CD4-positive, alpha-beta T cell treated with Interleukin-4 for 4 hours (primary cell): ENCODE results near the gene LRRC55.

Experiments
- DNase-seq: peaks from one replicate; pipeline ENCODE4 v3.0.0-alpha.2; 2020

Gene LRRC55

DNA sequence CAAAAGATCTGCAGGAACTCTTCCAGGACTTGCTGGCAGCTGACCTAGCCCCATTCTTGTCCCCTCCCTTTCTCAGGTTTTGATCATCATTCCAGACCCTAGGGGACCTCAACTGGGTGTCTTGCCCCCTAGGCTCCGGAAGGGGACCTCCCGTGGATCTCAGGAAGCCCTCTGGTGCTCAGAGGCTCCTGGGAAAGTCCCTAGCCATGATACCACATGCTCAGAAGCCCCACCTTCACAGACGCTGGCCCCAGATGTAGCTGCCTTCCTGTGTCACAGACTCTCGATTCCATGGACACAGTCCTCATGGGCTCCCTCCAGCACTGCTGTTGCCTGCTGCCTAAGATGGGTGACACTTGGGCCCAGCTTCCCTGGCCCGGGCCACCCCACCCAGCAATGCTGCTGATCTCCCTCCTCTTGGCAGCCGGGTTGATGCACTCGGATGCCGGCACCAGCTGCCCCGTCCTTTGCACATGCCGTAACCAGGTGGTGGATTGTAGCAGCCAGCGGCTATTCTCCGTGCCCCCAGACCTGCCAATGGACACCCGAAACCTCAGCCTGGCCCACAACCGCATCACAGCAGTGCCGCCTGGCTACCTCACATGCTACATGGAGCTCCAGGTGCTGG, at the start of gene LRRC55:
TSS of gene LRRC55 (plus strand) at position 276 of the 628 bp plus-strand sequence. CDS start at position 346, 70 bp downstream.
- DNase-seq: no peak

- no peak for DNase-seq
Observed at GRCh38 chr11:57133366-57134038, 48.3 kb upstream of the LRRC55 start.

DNA sequence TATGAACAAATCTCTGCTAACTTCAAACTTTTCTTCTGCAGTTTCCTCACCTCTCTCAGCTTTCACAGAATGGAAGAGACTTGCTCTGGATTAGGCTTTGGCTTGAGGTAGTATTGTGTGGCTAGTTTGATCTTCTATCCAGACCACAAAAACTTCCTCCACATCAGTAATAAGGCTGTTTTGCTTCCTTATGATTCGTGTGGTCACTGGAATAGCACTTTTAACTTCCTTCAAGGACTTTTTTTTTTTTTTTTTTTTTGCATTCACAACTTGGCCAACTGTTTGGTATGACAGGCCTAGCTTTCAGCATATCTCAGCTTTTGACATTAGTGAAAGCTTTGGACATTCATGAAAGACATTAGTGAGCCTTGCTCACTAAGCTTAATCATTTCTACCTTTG, 47.5 kb upstream of the LRRC55 start:
- no peak for DNase-seq

- no peak for DNase-seq
Observed at GRCh38 chr11:57135020-57135751, 46.6 kb upstream of the LRRC55 start.

GRCh38 chr11:57140568-57140967, 41.2 kb upstream of the LRRC55 start:
- no peak for DNase-seq

DNA sequence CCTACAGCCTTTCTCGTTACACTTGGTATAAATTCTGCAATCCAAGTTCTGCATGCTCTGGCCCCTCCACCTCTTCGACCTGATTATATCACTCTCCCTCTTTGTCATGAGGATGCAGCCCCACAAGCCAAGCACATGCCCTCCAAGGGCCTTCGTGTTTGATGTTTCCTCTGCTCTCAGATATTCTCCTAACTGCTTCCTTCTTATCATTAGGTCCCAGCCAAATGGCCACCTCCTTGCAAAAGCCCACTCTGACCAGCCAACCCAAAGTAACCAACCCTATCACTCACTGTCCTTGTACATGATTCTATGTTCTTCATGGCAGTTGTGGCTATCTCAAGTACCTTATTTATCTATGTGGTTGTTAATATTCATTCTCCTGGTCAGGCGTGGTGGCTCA, 38.3 kb upstream of the LRRC55 start:
- DNase-seq: no peak

GRCh38 chr11:57144075-57144474, 37.7 kb upstream of the LRRC55 start:
- no peak for DNase-seq

DNA sequence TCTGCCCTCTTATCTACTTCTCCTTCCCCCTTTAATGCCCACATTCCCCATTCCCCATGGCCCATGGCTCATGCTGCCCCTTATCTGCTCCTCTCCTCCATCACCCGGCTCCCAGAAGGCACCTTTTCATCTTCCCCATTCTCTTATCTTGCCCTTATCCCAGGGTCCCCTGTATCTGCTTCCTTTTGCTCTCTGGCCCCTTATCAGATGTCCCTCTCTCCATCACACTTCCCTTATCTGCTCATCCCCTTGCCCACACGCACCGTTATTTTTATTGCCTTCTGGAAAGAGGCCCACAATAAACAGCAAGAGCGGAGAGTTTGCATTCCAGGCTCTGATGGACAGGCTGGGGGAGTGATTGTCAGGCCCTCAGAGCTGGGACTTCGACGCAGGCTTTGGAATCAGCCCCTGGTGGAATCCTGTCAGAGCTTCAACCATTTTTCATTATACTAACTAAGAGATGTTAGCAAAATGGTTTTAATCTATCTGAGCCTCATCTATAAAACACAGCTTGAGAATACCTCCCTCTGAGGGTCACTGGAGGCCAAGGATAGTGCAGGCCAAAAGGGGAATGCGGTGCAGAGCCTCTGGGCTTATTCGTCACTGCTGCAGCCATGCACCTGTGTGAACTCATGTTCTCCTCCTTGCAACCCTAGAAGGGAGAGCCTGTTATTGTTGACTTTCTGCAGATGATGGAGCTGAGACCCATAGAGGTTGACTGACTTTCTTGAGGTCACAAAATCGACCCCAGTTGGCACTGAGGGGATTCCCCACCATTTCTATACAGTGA, 37.0 kb upstream of the LRRC55 start:
- no peak for DNase-seq

- no peak for DNase-seq
Observed at GRCh38 chr11:57146301-57146700, 35.5 kb upstream of the LRRC55 start.

- DNase-seq: no peak
Observed at GRCh38 chr11:57148621-57149020, 33.1 kb upstream of the LRRC55 start.

DNA sequence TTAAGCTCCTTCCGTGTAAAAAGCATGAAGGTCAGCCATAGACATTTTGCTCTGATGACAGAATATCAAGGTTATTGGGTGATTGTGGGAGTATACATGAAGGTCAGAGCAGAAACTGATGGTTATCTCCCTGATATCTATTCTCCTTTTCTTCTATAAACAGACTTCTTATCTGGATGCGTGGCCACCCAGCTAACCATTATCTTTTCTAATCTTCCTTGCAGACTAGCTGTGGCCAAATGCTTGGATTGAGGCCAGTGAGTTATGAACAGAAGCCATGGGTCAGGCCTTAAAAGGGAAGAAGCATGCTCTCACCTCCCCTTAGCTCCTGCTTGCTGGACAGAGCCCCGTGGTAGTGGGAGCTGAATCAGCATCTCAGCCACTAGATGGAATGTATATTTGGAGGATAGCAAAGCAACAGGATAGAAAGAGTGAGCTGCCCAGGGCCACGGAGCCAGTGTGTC, 31.3 kb upstream of the LRRC55 start:
- DNase-seq: no peak

DNA sequence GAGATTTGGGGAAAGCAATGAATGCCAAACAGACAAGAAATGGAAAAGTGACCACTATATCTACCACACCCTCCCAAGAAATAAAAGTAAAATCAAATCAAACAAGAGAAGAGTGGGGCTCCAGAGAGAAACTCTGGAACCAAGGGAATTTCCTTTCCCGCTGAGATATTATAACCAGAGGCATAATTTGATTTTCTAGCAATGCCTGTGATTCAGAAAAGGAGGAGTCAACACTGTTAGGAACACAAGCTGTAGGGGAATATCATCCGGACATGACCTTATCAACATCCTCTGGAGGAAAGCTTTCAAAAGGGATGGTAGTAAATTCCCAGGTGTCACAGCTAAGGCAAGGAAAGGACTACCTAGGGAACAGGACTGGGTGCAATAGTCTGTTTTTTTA, 29.6 kb upstream of the LRRC55 start:
- no peak for DNase-seq

GRCh38 chr11:57153448-57153847, 28.3 kb upstream of the LRRC55 start:
- no peak for DNase-seq

- DNase-seq: no peak
Observed at GRCh38 chr11:57154739-57155138, 27.0 kb upstream of the LRRC55 start.

GRCh38 chr11:57155400-57155799, 26.4 kb upstream of the LRRC55 start:
- no peak for DNase-seq

DNA sequence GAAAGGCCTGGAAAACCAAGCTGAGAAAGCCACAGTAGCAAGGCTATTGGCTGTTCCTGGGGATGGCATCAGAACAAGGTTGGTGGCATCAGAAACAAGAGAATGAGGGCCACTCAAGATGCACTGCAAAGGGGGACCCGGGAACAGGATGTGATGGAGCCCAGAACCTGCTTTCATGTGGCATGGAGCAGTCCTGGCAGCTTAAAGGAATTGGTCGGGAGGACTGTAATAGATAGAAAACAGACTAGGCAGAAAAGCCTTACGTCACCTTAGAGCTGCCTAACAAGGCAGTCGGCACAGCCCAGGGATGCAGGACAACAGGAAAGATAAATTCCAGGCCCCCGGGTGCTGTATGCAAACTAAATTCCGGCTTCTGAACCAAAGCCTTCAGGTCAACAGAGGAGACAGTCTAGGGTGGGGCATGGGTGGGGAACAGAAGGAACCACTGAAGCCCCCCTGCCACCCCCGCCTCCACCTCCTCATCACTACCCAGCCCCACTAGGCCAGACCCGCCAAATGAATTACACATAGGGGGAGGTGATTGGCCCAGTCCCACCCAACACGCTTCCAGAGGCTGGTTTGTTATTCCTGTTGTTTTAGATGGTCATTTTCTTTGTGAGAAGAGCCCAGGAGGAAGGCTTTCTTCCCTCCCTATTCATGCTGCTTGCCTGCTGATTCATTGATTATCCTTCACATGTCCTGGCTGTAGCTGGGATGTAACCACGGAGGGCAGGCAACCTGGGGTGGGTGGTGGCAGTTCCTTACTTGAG, 25.7 kb upstream of the LRRC55 start:
- DNase-seq: no peak

DNA sequence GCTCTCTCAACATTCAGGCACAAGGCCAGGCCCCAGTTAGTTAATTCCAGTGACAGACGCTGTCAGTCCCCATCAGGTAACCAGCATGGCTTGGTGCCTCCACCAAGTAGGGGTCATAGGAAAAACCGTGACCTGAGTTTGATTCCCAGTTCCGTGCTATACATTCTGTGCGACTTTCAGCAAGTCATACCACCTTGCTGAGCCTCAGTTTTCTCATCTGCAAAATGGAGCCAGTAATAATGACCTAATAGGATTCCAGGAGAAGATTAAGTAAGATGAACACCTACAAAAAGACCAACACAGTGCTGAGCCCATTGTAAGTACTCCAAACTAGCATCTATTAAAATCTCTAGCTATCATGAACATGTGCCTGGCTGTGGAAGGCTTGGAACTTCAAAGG, 24.8 kb upstream of the LRRC55 start:
- DNase-seq: no peak

- DNase-seq: no peak
Observed at GRCh38 chr11:57157624-57158023, 24.1 kb upstream of the LRRC55 start.

GRCh38 chr11:57158180-57158579, 23.6 kb upstream of the LRRC55 start:
- DNase-seq: no peak

GRCh38 chr11:57158599-57158998, 23.2 kb upstream of the LRRC55 start:
- DNase-seq: no peak

- DNase-seq: no peak
Observed at GRCh38 chr11:57160665-57161064, 21.1 kb upstream of the LRRC55 start.

DNA sequence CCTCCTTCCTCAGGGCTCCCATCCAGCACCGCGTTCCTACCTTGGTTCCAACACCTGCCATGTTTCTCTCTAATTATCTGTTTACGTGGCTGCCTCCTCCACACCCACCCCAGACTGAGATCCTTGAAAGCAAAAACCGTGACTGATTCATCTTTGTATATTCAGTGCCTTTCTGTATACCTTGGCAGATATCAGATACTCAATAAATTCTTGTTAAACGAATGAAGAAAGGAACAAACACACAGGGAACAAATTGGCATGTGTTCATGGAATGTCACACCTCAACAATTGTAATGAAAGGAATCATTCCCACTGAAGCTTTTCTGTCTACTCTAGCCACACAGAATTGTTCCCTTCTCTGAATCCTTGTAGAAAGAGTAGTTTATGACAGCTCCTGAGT, 20.4 kb upstream of the LRRC55 start:
- no peak for DNase-seq
